ENCODE measurements around the gene SPRYD4. TPM values are rescaled to one million over a fixed set of nuclear protein-coding genes. Genes with fewer than 3 reads are reported as not detected.

SPRYD4 gene
- total RNA-seq, 1 donor from 2014 or later, result 3.6 TPM

GRCh38 chr12:56521209-56521589 lies 52.8 kb downstream of the SPRYD4 start:
- Mint-ChIP-seq H3K9me3 (ENCODE audit: unreplicated experiment) (peaks cover 2% of the 10 kb centered on the region), H3K27me3 (ENCODE audit: unreplicated experiment) (no peaks in the 10 kb centered on the region), H3K27ac (ENCODE audit: unreplicated experiment) (no peak overlapping the region), H3K36me3 (ENCODE audit: unreplicated experiment) (no peaks in the 10 kb centered on the region), H3K4me1 (ENCODE audit: low read depth, unreplicated experiment) (peaks cover 6% of the 10 kb centered on the region), H3K4me3 (ENCODE audit: unreplicated experiment) (peak overlapping the region; percentile 93)
- TF ChIP-seq, protein P1, sequence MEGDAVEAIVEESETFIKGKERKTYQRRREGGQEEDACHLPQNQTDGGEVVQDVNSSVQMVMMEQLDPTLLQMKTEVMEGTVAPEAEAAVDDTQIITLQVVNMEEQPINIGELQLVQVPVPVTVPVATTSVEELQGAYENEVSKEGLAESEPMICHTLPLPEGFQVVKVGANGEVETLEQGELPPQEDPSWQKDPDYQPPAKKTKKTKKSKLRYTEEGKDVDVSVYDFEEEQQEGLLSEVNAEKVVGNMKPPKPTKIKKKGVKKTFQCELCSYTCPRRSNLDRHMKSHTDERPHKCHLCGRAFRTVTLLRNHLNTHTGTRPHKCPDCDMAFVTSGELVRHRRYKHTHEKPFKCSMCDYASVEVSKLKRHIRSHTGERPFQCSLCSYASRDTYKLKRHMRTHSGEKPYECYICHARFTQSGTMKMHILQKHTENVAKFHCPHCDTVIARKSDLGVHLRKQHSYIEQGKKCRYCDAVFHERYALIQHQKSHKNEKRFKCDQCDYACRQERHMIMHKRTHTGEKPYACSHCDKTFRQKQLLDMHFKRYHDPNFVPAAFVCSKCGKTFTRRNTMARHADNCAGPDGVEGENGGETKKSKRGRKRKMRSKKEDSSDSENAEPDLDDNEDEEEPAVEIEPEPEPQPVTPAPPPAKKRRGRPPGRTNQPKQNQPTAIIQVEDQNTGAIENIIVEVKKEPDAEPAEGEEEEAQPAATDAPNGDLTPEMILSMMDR (IDR thresholded peaks at IDR 0.05; ENCODE audit: partially characterized antibody, unreplicated experiment), result no peak
- no peak for DNase-seq

DNA sequence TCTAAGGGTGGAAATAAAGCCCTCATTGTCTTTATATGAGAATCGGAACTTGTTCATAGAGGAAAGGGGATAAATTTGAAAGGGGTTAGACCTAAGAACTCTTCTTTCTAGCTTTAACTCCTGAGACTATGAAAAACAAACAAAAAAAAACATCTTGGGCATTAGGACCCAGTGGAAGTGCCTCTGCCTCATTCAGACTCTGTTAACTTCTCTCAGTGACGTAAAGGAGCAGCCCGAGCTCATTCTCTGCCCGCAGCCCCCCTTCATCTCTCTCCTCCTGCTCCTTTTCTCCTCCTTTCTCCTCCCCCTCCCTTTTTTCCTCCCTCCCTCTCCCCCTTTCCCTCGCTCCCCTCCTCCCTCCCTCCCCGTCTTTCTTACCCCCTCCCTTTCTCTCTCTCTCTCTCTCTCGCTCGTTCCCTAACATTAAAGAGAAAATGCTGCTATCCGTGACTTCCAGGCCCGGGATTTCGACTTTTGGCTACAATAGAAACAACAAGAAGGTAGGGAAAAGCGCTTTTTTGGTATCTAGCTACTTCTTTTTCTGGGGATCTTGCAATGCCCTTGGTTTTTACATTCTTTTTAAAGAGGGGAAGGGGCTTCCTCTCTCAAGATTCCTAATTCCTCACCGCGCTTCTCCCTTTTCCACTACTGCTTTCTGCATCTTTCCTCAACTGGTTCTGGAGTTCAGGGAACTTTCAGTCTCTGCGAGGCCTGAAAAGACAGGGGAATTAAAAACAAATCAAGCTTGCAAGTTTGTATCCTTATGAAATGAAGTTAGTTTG lies 53.4 kb downstream of the SPRYD4 start, which contains the start of gene RBMS2:
RBMS2 (plus strand) TSS at position 231 of the 782 bp plus-strand sequence; CDS start at position 435, 204 bp downstream.
- H3K27ac Mint-ChIP-seq (ENCODE audit: unreplicated experiment), result peak within 1 kb of the TSS; percentile 34
- H3K9me3 Mint-ChIP-seq (ENCODE audit: unreplicated experiment), result peaks cover 2% of the 10 kb centered on the region
- TF ChIP-seq, protein P1 (IDR thresholded peaks at IDR 0.05; ENCODE audit: partially characterized antibody, unreplicated experiment), result no peak

DNA sequence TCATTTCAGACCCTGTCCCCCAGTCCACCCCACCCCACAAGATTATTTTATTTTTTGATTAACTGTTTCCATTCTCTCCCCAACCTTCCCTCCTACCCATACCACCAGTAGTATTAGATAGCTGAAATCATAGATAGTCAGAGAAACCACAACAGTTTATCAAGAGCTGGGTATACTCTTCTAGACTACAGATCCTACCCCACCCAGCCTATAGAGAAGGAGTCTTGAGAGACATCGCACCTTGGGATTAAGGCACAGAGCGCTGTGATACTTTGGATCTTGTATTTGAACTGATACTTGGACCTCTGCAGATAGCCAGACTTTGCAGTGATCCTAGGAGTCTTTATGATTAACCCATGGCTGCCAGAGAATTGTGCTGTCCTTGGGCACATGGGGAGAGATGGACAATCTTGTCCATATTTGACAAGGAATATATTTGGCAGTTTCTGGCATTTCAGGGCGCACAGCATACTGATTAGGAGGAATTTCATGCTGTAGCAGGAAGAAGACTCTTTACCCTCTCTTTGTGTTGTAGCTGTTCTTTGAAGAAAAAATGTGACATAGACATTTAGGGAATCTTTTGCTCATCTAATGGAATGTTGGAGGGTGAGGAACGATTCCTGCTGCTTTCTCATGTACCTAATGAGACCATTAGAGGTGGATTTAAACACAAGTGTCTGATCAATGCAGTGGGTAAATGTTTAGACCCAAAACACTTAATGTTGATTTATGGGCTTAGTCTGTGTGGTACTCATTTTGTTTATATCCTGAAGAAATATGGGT lies 54.2 kb downstream of the SPRYD4 start:
- Mint-ChIP-seq H3K4me1 (ENCODE audit: low read depth, unreplicated experiment) (peaks cover 6% of the 10 kb centered on the region), H3K36me3 (ENCODE audit: unreplicated experiment) (no peaks in the 10 kb centered on the region), H3K27me3 (ENCODE audit: unreplicated experiment) (no peaks in the 10 kb centered on the region), H3K27ac (ENCODE audit: unreplicated experiment) (no peak overlapping the region), H3K4me3 (ENCODE audit: unreplicated experiment) (peak overlapping the region; percentile 93), H3K9me3 (ENCODE audit: unreplicated experiment) (peaks cover 2% of the 10 kb centered on the region)
- TF ChIP-seq, protein P1 (IDR thresholded peaks at IDR 0.05; ENCODE audit: partially characterized antibody, unreplicated experiment), result no peak
- no peak for DNase-seq

More for the DNA sequence above, 53.4 kb downstream of the SPRYD4 start, which contains the start of gene RBMS2:
- no peaks in the 10 kb centered on the region for H3K36me3 Mint-ChIP-seq (ENCODE audit: unreplicated experiment)
- H3K4me1 Mint-ChIP-seq (ENCODE audit: low read depth, unreplicated experiment), result peaks cover 6% of the 10 kb centered on the region
- DNase-seq, result peak; percentile 65
- H3K4me3 Mint-ChIP-seq (ENCODE audit: unreplicated experiment), result peak within 1 kb of the TSS; percentile 93
- H3K27me3 Mint-ChIP-seq (ENCODE audit: unreplicated experiment), result no peaks in the 10 kb centered on the region

DNA sequence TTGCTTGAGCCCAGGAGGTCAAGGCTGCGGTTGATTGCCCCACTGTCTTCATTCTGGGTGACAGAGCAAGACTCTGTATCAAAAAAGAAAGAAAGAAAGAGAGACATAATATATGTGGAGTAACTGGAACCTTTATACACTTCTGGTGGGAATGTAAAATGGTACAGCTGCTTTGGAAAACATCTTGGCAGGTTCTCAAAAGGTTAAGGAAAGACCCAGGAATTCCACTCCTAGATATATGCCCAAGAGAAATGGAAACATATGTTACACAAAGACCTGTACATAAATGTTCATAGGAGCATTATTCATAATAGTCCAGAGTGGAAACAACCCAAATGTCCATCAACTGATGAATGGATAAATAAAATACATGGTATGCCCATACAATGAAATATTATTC lies 60.5 kb downstream of the SPRYD4 start:
- H3K27ac Mint-ChIP-seq (ENCODE audit: unreplicated experiment), result no peak overlapping the region
- H3K36me3 Mint-ChIP-seq (ENCODE audit: unreplicated experiment), result no peaks in the 10 kb centered on the region
- DNase-seq, result no peak
- TF ChIP-seq, protein P1 (IDR thresholded peaks at IDR 0.05; ENCODE audit: partially characterized antibody, unreplicated experiment), result no peak
- H3K4me3 Mint-ChIP-seq (ENCODE audit: unreplicated experiment), result no peak overlapping the region
- H3K4me1 Mint-ChIP-seq (ENCODE audit: low read depth, unreplicated experiment), result no peaks in the 10 kb centered on the region
- H3K27me3 Mint-ChIP-seq (ENCODE audit: unreplicated experiment), result no peaks in the 10 kb centered on the region
- no peaks in the 10 kb centered on the region for H3K9me3 Mint-ChIP-seq (ENCODE audit: unreplicated experiment)

Other genes with a start within 250 kb of the SPRYD4 start
- 72.6 TPM for gene RNF41, start 246.7 kb upstream of the SPRYD4 start, total RNA-seq (ENCODE audit: unreplicated experiment)
- gene NABP2, start 244.2 kb upstream of the SPRYD4 start, total RNA-seq (ENCODE audit: unreplicated experiment), result 42.6 TPM
- 0.61 TPM for gene SLC39A5, start 238.5 kb upstream of the SPRYD4 start, total RNA-seq (ENCODE audit: unreplicated experiment)
- gene ANKRD52, start 210.2 kb upstream of the SPRYD4 start, total RNA-seq (ENCODE audit: unreplicated experiment), result 49.1 TPM
- gene COQ10A, start 201.6 kb upstream of the SPRYD4 start, total RNA-seq (ENCODE audit: unreplicated experiment), result 18.9 TPM
- gene CS, start 168.2 kb upstream of the SPRYD4 start, total RNA-seq (ENCODE audit: unreplicated experiment), result 257 TPM
- 141 TPM for gene CNPY2, start 152.6 kb upstream of the SPRYD4 start, total RNA-seq (ENCODE audit: unreplicated experiment)
- gene PAN2, start 134.6 kb upstream of the SPRYD4 start, total RNA-seq (ENCODE audit: unreplicated experiment), result 101 TPM
- gene IL23A, start 129.7 kb upstream of the SPRYD4 start, total RNA-seq (ENCODE audit: unreplicated experiment), result 0.42 TPM
- 74.7 TPM for gene STAT2, start 108.5 kb upstream of the SPRYD4 start, total RNA-seq (ENCODE audit: unreplicated experiment)
- gene APOF, start 105.7 kb upstream of the SPRYD4 start, total RNA-seq (ENCODE audit: unreplicated experiment), result not detected
- 17.9 TPM for gene TIMELESS, start 19.2 kb upstream of the SPRYD4 start, total RNA-seq (ENCODE audit: unreplicated experiment)
- not detected for gene MIP, start 13.9 kb upstream of the SPRYD4 start, total RNA-seq (ENCODE audit: unreplicated experiment)
- 0.91 TPM for gene GLS2, start 19.6 kb downstream of the SPRYD4 start, total RNA-seq (ENCODE audit: unreplicated experiment)
- gene RBMS2, start 53.2 kb downstream of the SPRYD4 start, total RNA-seq (ENCODE audit: unreplicated experiment), result 10.2 TPM
- gene BAZ2A, start 161.7 kb downstream of the SPRYD4 start, total RNA-seq (ENCODE audit: unreplicated experiment), result 196 TPM
- gene ATP5F1B, start 177.4 kb downstream of the SPRYD4 start, total RNA-seq (ENCODE audit: unreplicated experiment), result 735 TPM
- gene PTGES3, start 219.7 kb downstream of the SPRYD4 start, total RNA-seq (ENCODE audit: unreplicated experiment), result 180 TPM

Measured in glutamatergic neuron (in vitro differentiated cells).